ENCODE measurements around the gene TCL1B.
"Not testable (repeated sequence)": the region's sequence is repeated elsewhere in the genome, so short reads cannot be mapped to it uniquely, and the experiment has no call there.

The TCL1B gene

GRCh38 chr14:95685978-95686922, at the start of gene TCL1B:
TCL1B (plus strand) TSS chr14:95686426; CDS start chr14:95686468, 42 bp downstream.
- no peak for DNase-seq (ENCODE audit: low read depth)

- no peak for DNase-seq (ENCODE audit: low read depth)
Observed at GRCh38 chr14:95644981-95645380, 41.2 kb upstream of the TCL1B start.

- no peak for DNase-seq (ENCODE audit: low read depth)
Observed at GRCh38 chr14:95645389-95645996, 40.7 kb upstream of the TCL1B start.

- DNase-seq (ENCODE audit: low read depth), result no peak
Observed at GRCh38 chr14:95647926-95648325, 38.3 kb upstream of the TCL1B start.

GRCh38 chr14:95649230-95649629, 37.0 kb upstream of the TCL1B start:
- no peak for DNase-seq (ENCODE audit: low read depth)

- no peak for DNase-seq (ENCODE audit: low read depth)
Observed at GRCh38 chr14:95651028-95651427, 35.2 kb upstream of the TCL1B start.

GRCh38 chr14:95651821-95652583, 34.2 kb upstream of the TCL1B start:
- DNase-seq (ENCODE audit: low read depth), result no peak

GRCh38 chr14:95652690-95653089, 33.5 kb upstream of the TCL1B start:
- no peak for DNase-seq (ENCODE audit: low read depth)

GRCh38 chr14:95655461-95655860, 30.8 kb upstream of the TCL1B start:
- no peak for DNase-seq (ENCODE audit: low read depth)

GRCh38 chr14:95656634-95657033, 29.6 kb upstream of the TCL1B start:
- DNase-seq (ENCODE audit: low read depth), result no peak

GRCh38 chr14:95657454-95657853, 28.8 kb upstream of the TCL1B start:
- no peak for DNase-seq (ENCODE audit: low read depth)

GRCh38 chr14:95659293-95659989, 26.8 kb upstream of the TCL1B start:
- DNase-seq (ENCODE audit: low read depth), result no peak

GRCh38 chr14:95659990-95660385, 26.2 kb upstream of the TCL1B start:
- DNase-seq (ENCODE audit: low read depth), result no peak

GRCh38 chr14:95660651-95661515, 25.3 kb upstream of the TCL1B start:
- DNase-seq (ENCODE audit: low read depth), result no peak

- no peak for DNase-seq (ENCODE audit: low read depth)
Observed at GRCh38 chr14:95662376-95663186, 23.6 kb upstream of the TCL1B start.

GRCh38 chr14:95663226-95663797, 22.9 kb upstream of the TCL1B start:
- DNase-seq (ENCODE audit: low read depth), result no peak

- no peak for DNase-seq (ENCODE audit: low read depth)
Observed at GRCh38 chr14:95664066-95664465, 22.2 kb upstream of the TCL1B start.

GRCh38 chr14:95664546-95664945, 21.7 kb upstream of the TCL1B start:
- DNase-seq (ENCODE audit: low read depth), result no peak

- not testable (repeated sequence) for DNase-seq (ENCODE audit: low read depth)
Observed at GRCh38 chr14:95665530-95665929, 20.7 kb upstream of the TCL1B start.

- no peak for DNase-seq (ENCODE audit: low read depth)
Observed at GRCh38 chr14:95666450-95666849, 19.8 kb upstream of the TCL1B start.

Data from activated gamma-delta T cell treated with anti-CD3 and anti-CD28 coated beads, Interleukin-2, amount 50 U/mL, for 16 hours (primary cell).